Immature natural killer cell (primary cell): ENCODE results near the gene SMCO4. TPM values are rescaled to one million over a fixed set of nuclear protein-coding genes. Genes with fewer than 3 reads are reported as not detected.

ENCODE experiments used
- DNase-seq, 3 donors: peaks; one replicate each; pipeline ENCODE4 v3.0.0; 2022; ENCODE audit warnings: mixed read lengths in 1 of 3
- H3K27ac Mint-ChIP-seq, 6 donors: one replicate each; pipeline ENCODE4 v1.8.0; 2020; ENCODE audit warnings: mixed read lengths in 6 of 6, mild to moderate bottlenecking in 5 of 6, inconsistent platforms in 4 of 6, moderate library complexity in 3 of 6
- H3K27me3 Mint-ChIP-seq, 3 donors: one replicate each; pipeline ENCODE4 v1.8.0; 2020 to 2021; ENCODE audit warnings: low read depth in 3 of 3, mild to moderate bottlenecking in 3 of 3, mixed read lengths in 3 of 3, moderate library complexity in 3 of 3, inconsistent platforms in 1 of 3
- H3K36me3 Mint-ChIP-seq, 3 donors: one replicate each; pipeline ENCODE4 v1.8.0; 2020; ENCODE audit warnings: mixed read lengths in 3 of 3, inconsistent platforms in 2 of 3, mild to moderate bottlenecking in 2 of 3
- H3K4me1 Mint-ChIP-seq, 2 donors: one replicate each; pipeline ENCODE4 v1.8.0; 2020; ENCODE audit warnings: inconsistent platforms in 2 of 2, mild to moderate bottlenecking in 2 of 2, mixed read lengths in 2 of 2, moderate library complexity in 1 of 2
- H3K4me3 Mint-ChIP-seq, 5 donors: one replicate each; pipeline ENCODE4 v1.8.0; 2020; ENCODE audit warnings: mild to moderate bottlenecking in 5 of 5, mixed read lengths in 5 of 5, inconsistent platforms in 3 of 5, moderate library complexity in 3 of 5
- H3K9me3 Mint-ChIP-seq, 6 donors: one replicate each; pipeline ENCODE4 v1.8.0; 2020; ENCODE audit warnings: mild to moderate bottlenecking in 6 of 6, mixed read lengths in 6 of 6, inconsistent platforms in 4 of 6, moderate library complexity in 3 of 6
- polyA plus RNA-seq, 3 donors: library from polyadenylated mRNA; unstranded; fragments of 300-500 nt; fragmentation: Illumina TruSeq; gene quantifications; one replicate each; pipeline ENCODE4 v1.2.3, GENCODE V29; 2021

The SMCO4 gene
- polyA plus RNA-seq, 3 donors from 2014 or later, result 10.2 to 11.1 (median 10.3) TPM

DNA sequence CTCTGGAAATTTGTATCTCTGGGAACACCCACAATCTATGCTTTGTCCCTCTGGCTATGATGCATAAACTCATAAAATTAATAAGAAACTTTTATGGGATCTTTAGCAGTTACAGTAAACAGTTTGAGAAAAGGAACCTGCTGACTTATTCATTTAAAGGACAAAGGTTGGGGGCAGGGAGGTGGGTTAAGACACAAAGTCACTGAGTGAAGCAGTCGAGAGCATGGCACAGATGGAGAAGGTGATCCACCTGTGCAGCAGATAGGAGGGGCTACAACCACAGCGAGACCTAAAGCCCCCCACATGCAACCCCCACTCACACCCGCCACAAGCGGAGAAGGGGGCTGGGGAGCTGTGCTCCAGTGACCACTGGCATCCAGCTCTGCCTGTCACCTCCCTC lies 45.0 kb downstream of the SMCO4 start:
- Mint-ChIP-seq H3K4me1 (no peaks in the 10 kb centered on the region), H3K27ac (no peak overlapping the region), H3K36me3 (peaks cover 0 to 4% (median 0%) of the 10 kb centered on the region in 3 donors), H3K9me3 (no peaks in the 10 kb centered on the region), H3K4me3 (no peak overlapping the region), H3K27me3 (no peaks in the 10 kb centered on the region)
- DNase-seq, result no peak

DNA sequence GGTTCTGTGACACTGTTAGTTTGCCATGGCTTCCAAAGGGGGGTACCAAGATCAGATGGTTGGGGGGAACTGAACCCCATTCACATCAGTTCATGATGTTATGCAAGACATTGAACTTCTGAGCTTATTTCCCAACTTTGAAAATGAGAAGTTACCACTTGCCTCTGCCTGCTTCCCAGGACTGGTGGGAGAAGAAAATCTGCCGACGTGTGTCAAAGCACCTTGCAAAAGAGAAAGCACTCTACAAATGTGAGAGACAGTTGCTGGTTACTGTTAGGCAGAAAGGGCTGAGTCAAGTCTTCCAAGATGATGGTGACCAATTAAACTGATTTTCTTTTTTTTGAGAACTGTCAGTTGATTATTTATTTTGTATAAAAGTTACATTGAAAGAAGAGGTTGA lies 45.6 kb downstream of the SMCO4 start:
- Mint-ChIP-seq H3K27ac (no peak overlapping the region), H3K9me3 (no peaks in the 10 kb centered on the region), H3K36me3 (peaks cover 0 to 4% (median 0%) of the 10 kb centered on the region in 3 donors), H3K27me3 (no peaks in the 10 kb centered on the region), H3K4me3 (no peak overlapping the region), H3K4me1 (no peaks in the 10 kb centered on the region)
- DNase-seq, result no peak

DNA sequence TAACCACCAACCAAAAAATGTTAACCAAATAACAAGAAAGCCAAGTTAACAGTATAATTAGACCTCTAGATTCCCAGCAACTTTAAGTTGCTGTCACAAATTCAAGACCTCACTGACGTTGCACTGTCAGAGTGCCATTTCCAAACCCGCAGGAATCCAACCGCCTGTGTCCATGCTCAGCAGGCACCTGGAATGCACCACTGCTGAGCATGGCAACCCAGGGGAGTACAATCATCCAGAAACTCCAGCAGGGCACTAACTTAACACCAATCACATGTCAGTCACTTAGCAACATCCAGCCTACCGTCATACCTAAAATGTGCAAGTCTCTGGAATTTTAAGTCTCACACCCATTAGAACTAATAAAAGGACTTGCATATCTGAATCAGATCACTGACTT lies 48.8 kb downstream of the SMCO4 start:
- Mint-ChIP-seq H3K27ac (no peak overlapping the region), H3K36me3 (peaks cover 0 to 5% (median 0%) of the 10 kb centered on the region in 3 donors), H3K4me3 (no peak overlapping the region), H3K4me1 (no peaks in the 10 kb centered on the region), H3K27me3 (no peaks in the 10 kb centered on the region), H3K9me3 (no peaks in the 10 kb centered on the region)
- DNase-seq, result no peak

DNA sequence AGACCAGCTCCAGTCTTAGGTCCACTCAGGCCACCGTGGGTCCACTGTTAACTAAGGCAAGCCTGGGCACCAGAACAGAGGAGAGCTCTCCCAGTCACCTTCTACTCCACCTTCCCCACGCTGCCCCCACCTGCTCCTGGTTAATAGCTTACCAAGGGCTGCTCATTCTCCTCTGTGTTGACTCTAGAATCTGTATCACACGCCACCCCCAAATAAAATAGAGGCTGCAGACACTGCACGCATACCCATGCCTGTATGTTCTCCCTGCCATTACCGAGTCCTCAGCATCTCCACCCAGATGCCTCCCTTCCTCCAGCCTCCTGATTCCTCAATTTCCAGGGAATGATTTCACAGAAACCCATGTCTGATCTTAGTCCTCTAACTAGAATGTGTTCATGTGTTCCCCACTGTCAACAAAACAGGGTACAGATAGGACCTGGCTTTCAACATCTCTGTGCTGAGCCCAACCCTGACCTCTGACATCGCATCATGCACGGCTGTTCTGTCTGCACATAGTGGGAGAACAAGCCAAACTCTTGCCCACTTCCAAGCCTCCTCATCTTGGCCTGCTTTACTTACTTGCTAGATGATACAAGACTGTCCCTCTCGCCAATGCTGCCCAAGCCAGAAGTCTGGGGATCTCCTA lies 49.8 kb downstream of the SMCO4 start:
- H3K4me1 Mint-ChIP-seq, result no peaks in the 10 kb centered on the region
- H3K27ac Mint-ChIP-seq, result no peak overlapping the region
- no peak for DNase-seq
- H3K4me3 Mint-ChIP-seq, result no peak overlapping the region
- peaks cover 0 to 6% (median 0%) of the 10 kb centered on the region in 3 donors for H3K36me3 Mint-ChIP-seq
- H3K9me3 Mint-ChIP-seq, result no peaks in the 10 kb centered on the region
- H3K27me3 Mint-ChIP-seq, result no peaks in the 10 kb centered on the region

DNA sequence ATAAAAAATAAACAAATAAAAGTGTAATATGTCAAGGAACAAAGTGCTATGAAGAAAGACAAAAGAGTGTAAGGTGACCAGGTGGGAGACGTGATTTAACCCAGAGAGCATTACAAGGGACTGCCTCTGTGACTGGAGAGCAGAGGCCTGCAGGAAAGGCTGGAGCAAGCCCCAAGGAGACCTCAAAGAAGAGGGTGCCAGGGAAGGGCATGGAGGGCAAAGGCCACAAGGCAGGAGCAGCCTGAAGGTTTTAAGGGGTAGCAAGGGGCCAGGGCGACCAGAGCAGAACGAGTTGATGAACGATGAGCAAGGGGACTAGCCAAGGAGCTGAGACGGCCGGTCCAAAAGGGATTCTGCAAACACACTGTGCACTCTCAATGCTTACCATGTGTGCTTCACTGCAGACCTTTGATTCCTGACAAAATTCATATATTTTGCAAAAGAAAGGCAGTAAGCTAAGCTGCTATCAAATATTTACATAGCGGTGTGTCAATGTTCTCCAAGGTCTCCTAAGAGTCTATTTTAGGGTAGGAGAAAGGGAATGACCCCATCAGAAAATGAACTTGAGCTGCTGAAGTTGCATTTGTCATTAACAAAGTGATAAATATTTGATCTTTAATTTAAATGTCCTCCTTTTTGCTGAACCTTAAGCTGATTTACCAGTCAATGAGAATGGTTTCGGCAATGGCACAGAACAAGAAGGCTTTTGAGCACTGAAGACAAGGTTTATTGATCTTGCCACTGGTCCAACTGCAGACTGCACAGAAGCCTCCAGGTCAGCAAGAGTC lies 50.5 kb downstream of the SMCO4 start:
- Mint-ChIP-seq H3K27me3 (no peaks in the 10 kb centered on the region), H3K4me1 (no peaks in the 10 kb centered on the region), H3K27ac (no peak overlapping the region), H3K4me3 (no peak overlapping the region), H3K9me3 (no peaks in the 10 kb centered on the region), H3K36me3 (peaks cover 0 to 6% (median 0%) of the 10 kb centered on the region in 3 donors)
- DNase-seq, result no peak

DNA sequence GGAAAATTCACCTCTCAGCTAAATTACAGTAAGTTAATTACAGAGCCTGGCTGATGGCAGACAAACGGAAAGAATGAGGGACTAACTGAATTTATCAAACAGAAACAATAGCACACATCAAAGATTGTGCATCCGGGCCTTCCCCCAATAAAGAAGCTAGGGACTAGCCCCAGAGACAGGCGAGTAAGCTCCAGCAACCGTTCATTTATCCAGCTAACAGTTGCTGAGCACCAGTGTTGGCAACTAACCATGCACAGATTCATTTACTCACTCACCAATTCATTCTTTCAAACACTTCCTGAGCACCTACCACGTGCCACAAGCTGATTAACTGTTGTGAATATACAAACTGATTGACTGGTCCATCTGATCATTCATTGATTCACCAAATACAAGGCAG lies 51.2 kb downstream of the SMCO4 start:
- no peak overlapping the region for H3K4me3 Mint-ChIP-seq
- no peak for DNase-seq
- H3K27ac Mint-ChIP-seq, result no peak overlapping the region
- peaks cover 0 to 6% (median 0%) of the 10 kb centered on the region in 3 donors for H3K36me3 Mint-ChIP-seq
- no peaks in the 10 kb centered on the region for H3K4me1 Mint-ChIP-seq
- no peaks in the 10 kb centered on the region for H3K9me3 Mint-ChIP-seq
- H3K27me3 Mint-ChIP-seq, result no peaks in the 10 kb centered on the region

DNA sequence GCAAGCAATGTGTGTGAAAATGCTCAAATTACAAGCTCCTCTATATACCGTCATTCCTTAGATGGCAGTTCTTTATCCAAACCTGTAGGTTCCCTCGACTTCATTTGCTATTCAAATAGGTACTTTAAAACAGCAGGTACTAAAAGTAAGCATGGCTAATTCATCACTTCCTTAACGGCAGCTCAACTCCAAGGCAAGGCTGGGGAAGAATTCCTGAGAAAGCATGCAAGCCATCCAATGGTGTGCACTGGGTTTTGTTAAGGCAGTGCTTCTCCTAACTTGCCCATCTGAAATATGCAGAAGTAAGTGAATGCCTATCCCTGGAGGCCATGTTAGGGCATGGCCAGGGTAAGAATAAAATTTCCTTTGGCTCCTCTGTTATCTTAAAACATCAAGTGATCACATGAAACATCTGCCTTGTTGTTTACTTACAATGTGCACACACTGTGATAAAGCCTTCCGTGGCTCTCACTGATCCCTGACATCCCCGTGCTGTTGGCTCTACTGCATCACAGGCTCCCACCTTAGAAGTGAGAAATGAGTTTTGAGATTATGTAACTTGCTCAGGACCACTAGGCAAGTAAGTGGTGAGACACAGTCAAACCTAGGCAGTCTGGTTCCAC lies 52.1 kb downstream of the SMCO4 start:
- Mint-ChIP-seq H3K27ac (no peak overlapping the region), H3K27me3 (no peaks in the 10 kb centered on the region), H3K36me3 (peaks cover 0 to 6% (median 0%) of the 10 kb centered on the region in 3 donors), H3K4me3 (no peak overlapping the region), H3K4me1 (no peaks in the 10 kb centered on the region), H3K9me3 (no peaks in the 10 kb centered on the region)
- no peak for DNase-seq

DNA sequence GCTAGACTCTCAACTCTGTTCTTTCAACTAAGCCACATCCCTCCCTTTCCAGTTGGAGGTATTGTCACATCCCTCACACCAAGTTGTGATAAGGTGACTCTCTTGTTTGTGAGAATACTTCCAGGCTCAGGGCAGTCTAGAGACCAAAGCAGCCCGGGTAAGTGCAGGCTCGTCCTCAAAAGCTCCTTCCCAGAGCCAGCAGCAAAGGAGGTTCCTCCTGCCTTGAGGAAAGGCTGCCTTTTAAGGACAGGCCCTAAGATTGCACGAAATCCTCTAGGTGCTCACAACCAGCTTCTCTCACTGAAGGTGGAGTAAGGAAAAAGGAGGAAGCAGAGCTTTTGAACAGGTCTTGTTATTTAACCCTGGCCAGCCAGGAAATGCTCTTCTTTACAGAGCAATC lies 53.4 kb downstream of the SMCO4 start:
- Mint-ChIP-seq H3K4me1 (no peaks in the 10 kb centered on the region), H3K9me3 (no peaks in the 10 kb centered on the region), H3K36me3 (peaks cover 0 to 3% (median 0%) of the 10 kb centered on the region in 3 donors), H3K4me3 (no peak overlapping the region), H3K27ac (no peak overlapping the region), H3K27me3 (no peaks in the 10 kb centered on the region)
- no peak for DNase-seq

DNA sequence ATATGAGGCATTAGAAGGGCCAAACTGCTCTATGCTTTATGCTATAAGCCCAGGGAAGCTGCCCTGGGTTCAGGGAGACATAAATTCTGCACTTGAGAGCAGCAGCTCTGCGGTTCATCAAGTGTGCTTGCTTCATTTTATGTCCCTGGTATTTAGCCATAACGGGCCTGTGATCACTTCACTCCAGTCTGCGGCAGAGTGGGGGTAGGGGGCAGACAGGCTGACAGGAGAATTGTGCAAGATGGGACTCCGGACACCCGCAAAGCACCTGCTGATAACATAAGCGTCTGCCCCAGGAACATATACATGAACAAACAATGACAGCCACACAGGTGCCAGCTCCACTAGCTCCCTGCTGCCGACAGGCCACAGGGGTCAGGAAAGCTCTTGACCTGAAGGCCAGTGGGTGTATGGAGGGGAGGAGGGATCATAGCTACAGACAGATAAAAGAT lies 56.1 kb downstream of the SMCO4 start:
- Mint-ChIP-seq H3K36me3 (peaks cover 0 to 3% (median 0%) of the 10 kb centered on the region in 3 donors), H3K4me3 (no peak overlapping the region), H3K27me3 (peaks cover 0 to 2% (median 0%) of the 10 kb centered on the region in 3 donors), H3K4me1 (no peaks in the 10 kb centered on the region), H3K27ac (no peak overlapping the region), H3K9me3 (no peaks in the 10 kb centered on the region)
- no peak for DNase-seq

DNA sequence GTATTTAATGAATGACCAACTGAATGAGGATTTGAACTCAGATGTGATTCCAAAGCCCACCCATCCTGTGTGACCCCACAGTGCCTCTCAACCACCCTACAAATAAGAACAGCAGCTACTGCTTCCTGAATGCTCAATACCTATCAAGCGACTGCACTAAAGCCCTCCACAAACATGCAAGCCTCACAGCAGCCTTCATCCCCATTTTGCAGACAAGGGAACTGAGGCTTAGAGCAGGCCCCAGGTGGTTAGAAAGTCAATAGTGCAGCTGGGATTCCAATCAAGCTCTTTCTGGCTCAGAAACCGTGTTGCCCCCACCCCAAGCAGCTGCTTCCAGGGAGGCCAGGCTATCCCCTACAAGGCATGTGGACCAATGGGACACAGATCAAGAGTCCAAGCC lies 57.2 kb downstream of the SMCO4 start:
- H3K4me1 Mint-ChIP-seq, result no peaks in the 10 kb centered on the region
- H3K9me3 Mint-ChIP-seq, result no peaks in the 10 kb centered on the region
- no peak overlapping the region for H3K4me3 Mint-ChIP-seq
- H3K27me3 Mint-ChIP-seq, result peaks cover 0 to 2% (median 0%) of the 10 kb centered on the region in 3 donors
- DNase-seq, result no peak
- peaks cover 0 to 3% (median 0%) of the 10 kb centered on the region in 3 donors for H3K36me3 Mint-ChIP-seq
- no peak overlapping the region for H3K27ac Mint-ChIP-seq

DNA sequence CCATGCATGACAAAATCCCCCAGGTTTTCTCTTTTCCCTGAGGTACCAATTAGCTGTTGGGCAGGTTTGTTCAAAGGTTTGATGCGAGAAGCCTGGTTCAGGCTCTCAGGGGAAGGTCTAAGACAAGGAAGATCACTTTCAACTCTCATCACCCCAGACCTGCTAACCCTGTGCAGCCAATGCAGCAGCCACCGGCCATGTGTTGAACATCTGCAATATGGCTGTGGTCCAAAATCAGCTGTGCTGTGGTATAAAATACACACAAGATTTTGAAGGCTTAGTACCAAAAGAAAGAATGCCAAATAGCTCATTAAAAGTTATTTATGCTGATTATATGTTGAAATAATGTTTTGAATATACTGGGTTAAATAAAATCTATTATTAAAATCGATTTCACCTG lies 58.5 kb downstream of the SMCO4 start:
- peaks cover 0 to 3% (median 0%) of the 10 kb centered on the region in 3 donors for H3K36me3 Mint-ChIP-seq
- H3K27me3 Mint-ChIP-seq, result peaks cover 0 to 2% (median 0%) of the 10 kb centered on the region in 3 donors

DNA sequence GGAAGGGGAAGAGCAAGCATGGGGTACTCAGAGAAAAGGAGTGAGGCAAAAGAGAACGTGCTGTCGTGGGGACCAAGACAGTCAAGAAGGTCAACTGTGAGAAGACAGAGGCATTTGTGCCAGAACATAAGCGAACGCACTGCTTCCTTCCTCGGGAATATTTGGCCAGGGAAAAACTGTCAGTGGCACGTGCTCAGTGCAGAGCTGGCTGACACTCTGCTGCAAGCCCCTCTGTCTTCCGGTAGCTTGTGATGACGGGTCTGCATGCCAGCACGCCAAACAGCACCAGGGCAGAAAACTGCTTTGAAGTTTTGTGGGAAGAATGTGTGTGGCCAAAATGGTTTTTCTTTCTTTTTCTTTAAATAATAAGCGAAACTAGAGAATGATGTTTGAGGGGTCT lies 60.6 kb downstream of the SMCO4 start:
- Mint-ChIP-seq H3K4me1 (no peaks in the 10 kb centered on the region), H3K27me3 (peaks cover 0 to 2% (median 0%) of the 10 kb centered on the region in 3 donors), H3K9me3 (no peaks in the 10 kb centered on the region), H3K36me3 (no peaks in the 10 kb centered on the region), H3K27ac (no peak overlapping the region), H3K4me3 (no peak overlapping the region)
- no peak for DNase-seq

More for the DNA sequence above, 58.5 kb downstream of the SMCO4 start:
- Mint-ChIP-seq H3K9me3 (no peaks in the 10 kb centered on the region), H3K4me1 (no peaks in the 10 kb centered on the region), H3K4me3 (no peak overlapping the region), H3K27ac (no peak overlapping the region)
- no peak for DNase-seq

DNA sequence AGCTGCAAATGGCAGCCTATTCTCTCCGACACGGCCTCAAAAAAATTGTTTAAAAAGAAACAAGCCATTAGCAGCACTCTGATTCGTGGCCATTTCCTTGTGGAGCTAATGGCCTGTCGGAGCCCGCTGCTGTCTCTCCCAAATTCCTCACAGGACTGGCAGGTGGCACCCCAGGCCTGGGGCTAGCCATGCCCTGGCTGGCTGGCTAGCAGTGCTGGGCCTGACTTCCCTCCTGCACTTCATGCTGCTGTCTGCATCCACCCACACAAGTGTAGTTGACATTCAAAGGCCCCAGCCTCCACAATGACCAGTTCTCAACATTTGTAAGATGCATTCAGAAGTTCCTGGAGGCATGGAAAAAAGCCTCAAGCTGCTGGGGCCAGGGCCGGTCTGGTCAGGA lies 61.5 kb downstream of the SMCO4 start:
- Mint-ChIP-seq H3K4me3 (no peak overlapping the region), H3K36me3 (no peaks in the 10 kb centered on the region)

DNA sequence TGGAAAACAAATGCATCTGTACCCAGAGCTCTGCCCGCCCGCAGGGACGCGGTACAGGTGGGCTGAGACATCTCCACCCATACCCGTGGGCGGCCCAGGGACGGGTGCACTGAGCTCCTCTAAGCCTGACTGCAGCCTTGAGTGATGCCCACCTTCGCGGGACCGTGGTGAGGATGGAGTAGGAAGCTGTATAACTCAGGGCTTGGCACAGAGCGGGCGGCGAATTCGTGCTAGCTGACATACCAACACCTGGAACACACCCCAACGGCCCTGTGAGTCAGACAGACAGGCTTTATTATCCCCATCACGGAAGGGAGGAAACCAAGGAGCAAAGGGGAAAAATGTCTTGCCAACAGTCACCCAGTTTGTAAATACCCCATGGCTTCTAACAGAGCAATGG lies 61.9 kb downstream of the SMCO4 start:
- DNase-seq, result no peak
- Mint-ChIP-seq H3K4me3 (no peak overlapping the region), H3K36me3 (no peaks in the 10 kb centered on the region), H3K9me3 (no peaks in the 10 kb centered on the region), H3K4me1 (no peaks in the 10 kb centered on the region), H3K27ac (no peak overlapping the region), H3K27me3 (peaks cover 0 to 3% (median 2%) of the 10 kb centered on the region in 3 donors)

More for the DNA sequence above, 61.5 kb downstream of the SMCO4 start:
- Mint-ChIP-seq H3K4me1 (no peaks in the 10 kb centered on the region), H3K27me3 (peaks cover 0 to 2% (median 0%) of the 10 kb centered on the region in 3 donors), H3K9me3 (no peaks in the 10 kb centered on the region), H3K27ac (no peak overlapping the region)
- DNase-seq, result no peak
